Suprapubic skin (tissue), 4 donors: ENCODE measurements around the gene ITIH5. TPM values are rescaled to one million over a fixed set of nuclear protein-coding genes. Genes with fewer than 3 reads are reported as not detected.
A peak's percentile ranks its signal among the peaks of the same experiment; 100 is the strongest.

Experiments
- DNase-seq, 2 donors: peaks; one replicate each; pipeline ENCODE4 v3.0.0-alpha.2; 2019; ENCODE audit warnings: low spot score in 2 of 2
- H3K27ac ChIP-seq: fragments of 200-600 bp; sonication (generic); one replicate; pipeline ENCODE4 v1.5.1; 2019
- H3K27me3 ChIP-seq: fragments of 200-600 bp; sonication (generic); one replicate; pipeline ENCODE4 v1.5.1; 2019
- H3K36me3 ChIP-seq: fragments of 200-600 bp; sonication (generic); one replicate; pipeline ENCODE4 v1.5.1; 2019
- H3K4me1 ChIP-seq: fragments of 200-600 bp; sonication (generic); one replicate; pipeline ENCODE4 v1.5.1; 2019
- H3K4me3 ChIP-seq: fragments of 200-600 bp; sonication (generic); one replicate; pipeline ENCODE4 v1.5.1; 2019; ENCODE audit warnings: mild to moderate bottlenecking
- H3K9me3 ChIP-seq: fragments of 200-600 bp; sonication (generic); one replicate; pipeline ENCODE4 v1.5.1; 2019
- CTCF ChIP-seq, 2 donors: fragments of 200-600 bp in 1 of 2; fragments of 450-650 bp in 1 of 2; sonication (generic) in 1 of 2; IDR thresholded peaks; one replicate each; pipeline ENCODE4 v1.5.1; 2016 to 2019; ENCODE audit warnings: antibody characterized with exemption in 2 of 2, mild to moderate bottlenecking in 1 of 2, moderate library complexity in 1 of 2
- EP300 ChIP-seq: sonication (generic); formaldehyde crosslinking; IDR thresholded peaks from one replicate; pipeline ENCODE4 v1.6.1; 2017; ENCODE audit warnings: antibody characterized with exemption
- POLR2A ChIP-seq, 2 donors: fragments of 450-650 bp; IDR thresholded peaks; one replicate each; pipeline ENCODE4 v1.6.1; 2017; ENCODE audit warnings: antibody characterized with exemption in 2 of 2, mild to moderate bottlenecking in 2 of 2, moderate library complexity in 2 of 2
- POLR2AphosphoS5 ChIP-seq, 3 donors: sonication (generic); formaldehyde crosslinking; IDR thresholded peaks; one replicate each; pipeline ENCODE4 v1.6.1; 2017; ENCODE audit warnings: antibody characterized with exemption in 3 of 3
- WGBS: methylation state at CpG from one replicate; pipeline ENCODE4 v1.1.5; 2018; 5-methylcytosine and 5-hydroxymethylcytosine counted together
- total RNA-seq, 4 donors: library from RNA; depleted of rRNA; stranded (reverse); fragments of >200 nt; gene quantifications; one replicate each; pipeline ENCODE4 v1.1.0, GENCODE V29; 2016

The ITIH5 gene
- total RNA-seq, 4 donors from 2014 or later, result 3.8 to 11.3 (median 4.4) TPM

GRCh38 chr10:7525314-7526016 lies 141.3 kb downstream of the ITIH5 start:
- peak in 1 of 2 donors; percentile 43 for DNase-seq
- no peaks in the 10 kb centered on the region for H3K36me3 ChIP-seq
- H3K9me3 ChIP-seq, result no peaks in the 10 kb centered on the region
- H3K27me3 ChIP-seq, result peaks cover 20% of the 10 kb centered on the region
- TF ChIP-seq EP300, result no peak
- TF ChIP-seq CTCF (IDR thresholded peaks at IDR 0.05), result peak; percentile 56 to 82
- TF ChIP-seq POLR2A (IDR thresholded peaks at IDR 0.05), result no peak
- no peak for TF ChIP-seq POLR2AphosphoS5 (IDR thresholded peaks at IDR 0.05)
- H3K4me3 ChIP-seq, result no peak overlapping the region
- no peaks in the 10 kb centered on the region for H3K4me1 ChIP-seq
- 39% methylated on average over 16 of the region's 16 CpGs for WGBS
- H3K27ac ChIP-seq, result no peak overlapping the region

GRCh38 chr10:7523656-7524055 lies 143.1 kb downstream of the ITIH5 start:
- H3K4me3 ChIP-seq, result no peak overlapping the region
- WGBS, result 69% methylated on average over 2 of the region's 4 CpGs
- no peaks in the 10 kb centered on the region for H3K36me3 ChIP-seq
- peaks cover 20% of the 10 kb centered on the region for H3K27me3 ChIP-seq
- H3K4me1 ChIP-seq, result no peaks in the 10 kb centered on the region
- peak in 1 of 2 donors; percentile 18 for DNase-seq
- no peaks in the 10 kb centered on the region for H3K9me3 ChIP-seq
- TF ChIP-seq POLR2AphosphoS5 (IDR thresholded peaks at IDR 0.05), result no peak
- no peak for TF ChIP-seq POLR2A (IDR thresholded peaks at IDR 0.05)
- TF ChIP-seq CTCF (IDR thresholded peaks at IDR 0.05), result no peak
- TF ChIP-seq EP300, result no peak
- H3K27ac ChIP-seq, result no peak overlapping the region

DNA sequence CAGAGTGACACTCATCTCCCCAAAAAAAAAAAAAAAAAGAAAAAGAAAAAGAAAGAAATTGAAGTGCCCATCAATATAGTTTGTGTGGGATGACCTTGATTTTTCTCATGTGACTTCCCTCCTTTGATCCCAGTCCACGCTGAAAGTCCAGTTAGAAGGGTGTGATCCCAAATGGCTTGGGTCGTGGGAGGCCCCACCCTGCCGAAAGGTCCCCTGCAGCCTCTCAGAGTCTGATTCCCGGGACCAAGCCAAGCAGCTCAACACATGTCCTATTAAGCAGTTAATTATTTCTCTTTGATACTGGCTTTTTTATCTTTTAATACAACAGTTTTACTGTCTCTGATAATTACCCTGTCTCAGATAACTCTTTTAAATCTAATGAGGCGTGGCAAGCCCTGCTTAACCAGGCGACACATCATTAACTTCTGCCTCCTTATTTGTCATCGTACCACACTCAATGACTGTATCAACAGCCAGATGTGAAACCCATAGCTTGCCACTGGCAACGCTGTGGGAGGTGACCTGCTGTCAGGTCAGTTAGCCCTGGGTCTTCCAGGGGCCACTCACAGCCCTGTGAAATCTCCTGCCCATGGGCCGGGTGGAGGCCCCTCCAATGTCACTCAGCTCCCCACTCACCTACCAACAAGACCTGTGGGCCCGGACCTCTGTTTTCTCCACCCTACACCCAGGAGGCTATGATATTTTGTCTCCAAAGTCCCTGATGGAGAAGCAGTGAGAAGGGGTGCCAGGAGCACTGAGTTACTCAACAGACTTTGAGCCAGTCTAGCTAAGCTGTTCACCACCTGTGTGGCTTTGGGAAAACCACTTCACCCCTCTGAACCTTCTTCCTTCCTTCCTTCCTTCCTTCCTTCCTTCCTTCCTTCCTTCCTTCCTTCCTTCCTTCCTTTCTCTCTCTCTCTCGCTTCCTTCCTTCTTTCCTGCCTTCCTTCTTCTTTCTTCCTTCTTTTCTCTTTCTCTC lies 146.0 kb downstream of the ITIH5 start:
- no peak overlapping the region for H3K4me3 ChIP-seq
- peak in 1 of 2 donors; percentile 40 for DNase-seq
- no peaks in the 10 kb centered on the region for H3K36me3 ChIP-seq
- TF ChIP-seq CTCF (IDR thresholded peaks at IDR 0.05) (no peak), POLR2A (IDR thresholded peaks at IDR 0.05) (no peak), POLR2AphosphoS5 (IDR thresholded peaks at IDR 0.05) (no peak), EP300 (no peak)
- no peaks in the 10 kb centered on the region for H3K9me3 ChIP-seq
- H3K27me3 ChIP-seq, result peaks cover 30% of the 10 kb centered on the region
- H3K4me1 ChIP-seq, result no peaks in the 10 kb centered on the region
- WGBS, result 59% methylated on average over 11 of the region's 11 CpGs
- H3K27ac ChIP-seq, result no peak overlapping the region

GRCh38 chr10:7519351-7519750 lies 147.4 kb downstream of the ITIH5 start:
- Histone ChIP-seq H3K4me3 (no peak overlapping the region), H3K9me3 (no peaks in the 10 kb centered on the region), H3K36me3 (no peaks in the 10 kb centered on the region), H3K27ac (no peak overlapping the region), H3K4me1 (no peaks in the 10 kb centered on the region), H3K27me3 (peaks cover 35% of the 10 kb centered on the region)
- TF ChIP-seq CTCF (IDR thresholded peaks at IDR 0.05) (no peak), POLR2AphosphoS5 (IDR thresholded peaks at IDR 0.05) (no peak), EP300 (no peak)
- peak in 1 of 2 donors; percentile 9 for DNase-seq
- WGBS, result 78% methylated on average over 6 of the region's 6 CpGs

GRCh38 chr10:7518693-7519092 lies 148.1 kb downstream of the ITIH5 start:
- peaks cover 28% of the 10 kb centered on the region for H3K27me3 ChIP-seq
- no peak for TF ChIP-seq EP300
- TF ChIP-seq POLR2AphosphoS5 (IDR thresholded peaks at IDR 0.05), result no peak
- no peak for TF ChIP-seq CTCF (IDR thresholded peaks at IDR 0.05)
- TF ChIP-seq POLR2A (IDR thresholded peaks at IDR 0.05), result no peak
- peak in 1 of 2 donors; percentile 15 for DNase-seq
- H3K9me3 ChIP-seq, result no peaks in the 10 kb centered on the region
- H3K4me1 ChIP-seq, result no peaks in the 10 kb centered on the region
- H3K36me3 ChIP-seq, result no peaks in the 10 kb centered on the region
- H3K4me3 ChIP-seq, result no peak overlapping the region
- WGBS, result 95% methylated on average over 1 of the region's 1 CpG
- no peak overlapping the region for H3K27ac ChIP-seq
